Endothelial cell of umbilical vein (primary cell): ENCODE data around the gene LHFPL6. TPM values are rescaled to one million over a fixed set of nuclear protein-coding genes. Genes with fewer than 3 reads are reported as not detected.
A peak's percentile ranks its signal among the peaks of the same experiment; 100 is the strongest.

Source experiments
- BruUV-seq: library from RNA; stranded (reverse); fragments of 400-500 nt; replicated peaks from 2 replicates; lab custom pipeline; 2021; lab: Mats Ljungman, UMichigan
- CTCF ChIA-PET: fragments of 300-600, 350-600 bp; sonication (Branson Sonifier 250); formaldehyde crosslinking; loops from one replicate; lab custom pipeline; 2021; ENCODE audit warnings: antibody characterized with exemption, inconsistent platforms; lab: Charles Lee
- POLR2A ChIA-PET: fragments of 300-600, 350-600 bp; sonication (Branson Sonifier 250); formaldehyde crosslinking; loops from one replicate; lab custom pipeline; 2021; ENCODE audit warnings: antibody characterized with exemption, inconsistent platforms; lab: Charles Lee
- DNase-seq: peaks from one replicate; pipeline ENCODE4 v3.0.0-alpha.2; 2011; ENCODE audit warnings: low read depth, low spot score
- FAIRE-seq: peaks from 2 replicates; lab custom pipeline; 2011; peaks lifted over from hg19 to GRCh38; lab: Jason Lieb, UNC
- H2AFZ ChIP-seq: 2 replicates; pipeline ENCODE4 v1.6.0; 2012; ENCODE audit warnings: low read depth, low read length, control low read depth, inconsistent platforms
- H3K27ac ChIP-seq: 2 replicates; pipeline ENCODE4 v1.5.1; 2011; ENCODE audit warnings: low read depth, mild to moderate bottlenecking, control low read depth, low read length, moderate library complexity; ENCODE audit not compliant: insufficient read depth
- H3K27me3 ChIP-seq, 2 experiments: 2 replicates each; pipeline versions ENCODE4 v1.6.0 to v1.6.1; 2011; ENCODE audit warnings: low read length in 2 of 2, mixed read lengths in 1 of 2; ENCODE audit not compliant: control insufficient read depth in 2 of 2, insufficient read depth in 2 of 2
- H3K36me3 ChIP-seq, 2 experiments: 2 replicates in 1 of 2; 3 replicates in 1 of 2; pipeline ENCODE4 v1.5.1; 2011; ENCODE audit warnings: low read length in 2 of 2, mild to moderate bottlenecking in 1 of 2, moderate library complexity in 1 of 2; ENCODE audit not compliant: control insufficient read depth in 2 of 2, insufficient read depth in 2 of 2; ENCODE audit errors: extremely low read depth in 1 of 2
- H3K4me1 ChIP-seq: 3 replicates; pipeline ENCODE4 v1.5.1; 2011; ENCODE audit warnings: mild to moderate bottlenecking, low read length; ENCODE audit not compliant: control insufficient read depth, insufficient read depth; ENCODE audit errors: extremely low read depth
- H3K4me2 ChIP-seq: 2 replicates; pipeline ENCODE4 v1.6.1; 2011; ENCODE audit warnings: low read length, control low read depth, mixed read lengths; ENCODE audit not compliant: insufficient read depth
- H3K4me3 ChIP-seq, 3 experiments: fragments of 200-600 bp in 1 of 3; sonication (generic), shearing (Covaris generic) in 1 of 3; replicated peaks in 1 of 3; 2 replicates each; pipeline ENCODE4 v1.5.1; 2011 to 2016; ENCODE audit warnings: control low read depth in 3 of 3, low read length in 3 of 3, mild to moderate bottlenecking in 2 of 3, inconsistent platforms in 1 of 3, low read depth in 1 of 3, moderate library complexity in 1 of 3; ENCODE audit not compliant: insufficient read depth in 1 of 3
- H3K79me2 ChIP-seq: 2 replicates; pipeline ENCODE4 v1.6.0; 2012; ENCODE audit warnings: low read length, inconsistent platforms; ENCODE audit not compliant: control insufficient read depth, insufficient read depth
- H3K9ac ChIP-seq: replicated peaks from 2 replicates; pipeline ENCODE3; 2011; ENCODE audit warnings: low read length, control low read depth; ENCODE audit not compliant: insufficient read depth; ENCODE audit errors: extremely low read depth
- H3K9me1 ChIP-seq: replicated peaks from 3 replicates; pipeline ENCODE4 v1.6.0; 2011; ENCODE audit warnings: mild to moderate bottlenecking, low read length; ENCODE audit not compliant: control insufficient read depth, insufficient read depth; ENCODE audit errors: extremely low read depth
- H3K9me3 ChIP-seq: replicated peaks from 2 replicates; pipeline ENCODE4 v1.5.1; 2012; ENCODE audit warnings: low read length, inconsistent platforms; ENCODE audit not compliant: control insufficient read depth, insufficient read depth
- H4K20me1 ChIP-seq: replicated peaks from 2 replicates; pipeline ENCODE3; 2011; ENCODE audit warnings: mild to moderate bottlenecking, low read length; ENCODE audit not compliant: control insufficient read depth, insufficient read depth; ENCODE audit errors: extremely low read depth
- CTCF ChIP-seq, 2 donors: IDR thresholded peaks; 1 replicate in 1 of 2; 2 replicates in 1 of 2; pipeline ENCODE4 v1.5.1; 2011; ENCODE audit warnings: low read length in 2 of 2, mild to moderate bottlenecking in 2 of 2, moderate library complexity in 2 of 2, control low read depth in 1 of 2, inconsistent platforms in 1 of 2, low read depth in 1 of 2; ENCODE audit not compliant: insufficient read depth in 1 of 2; ENCODE audit errors: extremely low read depth in 1 of 2
- EZH2 ChIP-seq: IDR thresholded peaks from 2 replicates; pipeline ENCODE4 v1.6.1; 2012; ENCODE audit warnings: borderline replicate concordance, low read depth, mild to moderate bottlenecking, moderate library complexity, low read length, inconsistent platforms; ENCODE audit not compliant: severe bottlenecking
- FOS ChIP-seq: IDR thresholded peaks from 2 replicates; pipeline ENCODE4 v1.6.1; 2011; ENCODE audit warnings: mild to moderate bottlenecking, low read length, moderate library complexity, borderline replicate concordance; ENCODE audit not compliant: insufficient read depth
- GATA2 ChIP-seq: IDR thresholded peaks from 2 replicates; pipeline ENCODE4 v1.7.0; 2011; ENCODE audit warnings: low read depth, mild to moderate bottlenecking, moderate library complexity, mixed read lengths, low read length; ENCODE audit not compliant: insufficient read length, insufficient read depth
- JUN ChIP-seq: IDR thresholded peaks from 2 replicates; pipeline ENCODE4 v1.6.1; 2011; ENCODE audit warnings: borderline replicate concordance, low read depth; ENCODE audit not compliant: insufficient read length, insufficient read depth
- MAX ChIP-seq: IDR thresholded peaks from 2 replicates; pipeline ENCODE4 v1.6.1; 2011; ENCODE audit not compliant: insufficient read depth, insufficient read length
- MYC ChIP-seq: IDR thresholded peaks from one replicate; pipeline ENCODE4 v1.6.1; 2011; ENCODE audit warnings: mild to moderate bottlenecking, low read depth, low read length
- POLR2A ChIP-seq: IDR thresholded peaks from 2 replicates; pipeline ENCODE4 v1.6.1; 2012; ENCODE audit warnings: low read depth, mild to moderate bottlenecking, control low read depth, low read length
- POLR2AphosphoS5 ChIP-seq: IDR thresholded peaks from 2 replicates; pipeline ENCODE4 v1.6.1; 2012; ENCODE audit warnings: low read depth, mild to moderate bottlenecking, control low read depth, low read length, moderate library complexity; ENCODE audit not compliant: insufficient read depth
- dilution Hi-C: fragments of 300-500 bp; cut with MboI; formaldehyde crosslinking; loops from one replicate; pipeline ENCODE4 v1.15.0; 2019; ENCODE audit warnings: low sequenced_read_pairs; ENCODE audit not compliant: extremely low pct_ligation_motif_present
- intact Hi-C: fragments of 100-400 bp; cut with micrococcal nuclease; formaldehyde crosslinking; loops from one replicate; pipeline ENCODE4 v1.10.0; 2022
- polyA plus RNA-seq, 4 experiments: library from polyadenylated mRNA; depleted of rRNA in 3 of 4; stranded (reverse) in 3 of 4; unstranded in 1 of 4; fragments of >200 nt; gene quantifications; 2 replicates each; pipeline versions ENCODE4 v1.2.1 to v1.2.3, GENCODE V29; 2011 to 2012; ENCODE audit warnings: missing spikeins in 1 of 4
- total RNA-seq: library from RNA; stranded (reverse); gene quantifications from 2 replicates; pipeline ENCODE4 v1.2.3, GENCODE V29; 2021

The LHFPL6 gene
- total and polyA plus RNA-seq, 2 donors (not counting 3 experiments of a cell fraction or from before 2014, with no cell fraction given) = 17.5 to 19.4 TPM

GRCh38 chr13:39317291-39317690, 285.7 kb downstream of the LHFPL6 start:
- Histone ChIP-seq H3K9me1 (no peaks in the 10 kb centered on the region), H3K79me2 (no peaks in the 10 kb centered on the region), H3K27me3 (peaks cover 3% of the 10 kb centered on the region in 2 experiments), H3K9me3 (no peaks in the 10 kb centered on the region), H4K20me1 (no peaks in the 10 kb centered on the region), H3K4me2 (no peak overlapping the region), H3K4me3 (no peak overlapping the region), H3K27ac (no peak overlapping the region), H2AFZ (no peak overlapping the region), H3K36me3 (no peaks in the 10 kb centered on the region), H3K9ac (no peak overlapping the region), H3K4me1 (no peaks in the 10 kb centered on the region)
- intact Hi-C loops = no loop called here
- BruUV-seq = no TSS peak
- ChIA-PET POLR2A (no interaction called here), CTCF (interaction anchor here (0.7 kb wide), 1 partner anchor 295 kb away, joined by 4 read pairs; no protein-coding TSS in a partner anchor)
- dilution Hi-C loops = no loop called here
- FAIRE-seq (no peak), DNase-seq (peak; percentile 18)
- TF ChIP-seq MYC = no peak
- no peak for TF ChIP-seq FOS
- no peak for TF ChIP-seq EZH2
- TF ChIP-seq CTCF (IDR thresholded peaks at IDR 0.05; ENCODE audit: extremely low read depth in 1 of 2, insufficient read depth in 1 of 2, low read depth in 1 of 2, low read length in 2 of 2) = no peak
- TF ChIP-seq GATA2 = no peak
- no peak for TF ChIP-seq JUN
- TF ChIP-seq MAX = no peak
- TF ChIP-seq POLR2A = no peak
- no peak for TF ChIP-seq POLR2AphosphoS5
